ENCODE measurements around the gene EDRF1.
A peak's percentile ranks its signal among the peaks of the same experiment; 100 is the strongest.
"Not testable (repeated sequence)": the region's sequence is repeated elsewhere in the genome, so short reads cannot be mapped to it uniquely, and the experiment has no call there.

Gene EDRF1

DNA sequence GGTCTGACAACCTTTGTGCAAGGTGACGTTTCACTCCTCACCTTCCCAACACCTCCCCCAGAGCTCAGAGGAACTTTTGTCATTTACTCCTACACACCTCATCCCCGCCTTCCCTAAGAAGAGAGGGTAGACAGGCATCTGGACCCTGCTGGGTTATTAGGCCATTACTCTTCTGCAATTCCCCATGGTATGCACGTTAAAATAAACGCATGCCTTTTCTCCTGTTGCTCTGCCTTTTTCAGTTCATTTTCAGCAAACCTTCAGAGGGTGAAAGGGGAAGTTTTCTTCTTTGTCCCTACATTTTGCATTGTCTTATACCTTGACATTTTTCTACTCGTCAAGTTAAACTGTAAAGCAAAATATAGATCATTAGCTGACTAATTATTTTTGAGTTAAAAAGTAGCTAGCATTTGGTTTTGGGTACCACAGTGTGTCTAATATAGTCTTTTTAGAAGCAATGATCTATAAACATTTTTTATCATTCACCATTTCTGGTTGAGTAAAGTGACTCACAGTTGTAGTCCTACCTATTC, 10.5 kb upstream of the EDRF1 start:
- TF ChIP-seq, protein P1, sequence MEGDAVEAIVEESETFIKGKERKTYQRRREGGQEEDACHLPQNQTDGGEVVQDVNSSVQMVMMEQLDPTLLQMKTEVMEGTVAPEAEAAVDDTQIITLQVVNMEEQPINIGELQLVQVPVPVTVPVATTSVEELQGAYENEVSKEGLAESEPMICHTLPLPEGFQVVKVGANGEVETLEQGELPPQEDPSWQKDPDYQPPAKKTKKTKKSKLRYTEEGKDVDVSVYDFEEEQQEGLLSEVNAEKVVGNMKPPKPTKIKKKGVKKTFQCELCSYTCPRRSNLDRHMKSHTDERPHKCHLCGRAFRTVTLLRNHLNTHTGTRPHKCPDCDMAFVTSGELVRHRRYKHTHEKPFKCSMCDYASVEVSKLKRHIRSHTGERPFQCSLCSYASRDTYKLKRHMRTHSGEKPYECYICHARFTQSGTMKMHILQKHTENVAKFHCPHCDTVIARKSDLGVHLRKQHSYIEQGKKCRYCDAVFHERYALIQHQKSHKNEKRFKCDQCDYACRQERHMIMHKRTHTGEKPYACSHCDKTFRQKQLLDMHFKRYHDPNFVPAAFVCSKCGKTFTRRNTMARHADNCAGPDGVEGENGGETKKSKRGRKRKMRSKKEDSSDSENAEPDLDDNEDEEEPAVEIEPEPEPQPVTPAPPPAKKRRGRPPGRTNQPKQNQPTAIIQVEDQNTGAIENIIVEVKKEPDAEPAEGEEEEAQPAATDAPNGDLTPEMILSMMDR (IDR thresholded peaks at IDR 0.05; ENCODE audit: control insufficient read depth, insufficient read depth, low read depth, low read length, missing control alignments): no peak
- no peak overlapping the region for H3K4me3 ChIP-seq (ENCODE audit: control insufficient read depth, low read depth, low read length)
- DNase-seq (ENCODE audit: low read depth): no peak

DNA sequence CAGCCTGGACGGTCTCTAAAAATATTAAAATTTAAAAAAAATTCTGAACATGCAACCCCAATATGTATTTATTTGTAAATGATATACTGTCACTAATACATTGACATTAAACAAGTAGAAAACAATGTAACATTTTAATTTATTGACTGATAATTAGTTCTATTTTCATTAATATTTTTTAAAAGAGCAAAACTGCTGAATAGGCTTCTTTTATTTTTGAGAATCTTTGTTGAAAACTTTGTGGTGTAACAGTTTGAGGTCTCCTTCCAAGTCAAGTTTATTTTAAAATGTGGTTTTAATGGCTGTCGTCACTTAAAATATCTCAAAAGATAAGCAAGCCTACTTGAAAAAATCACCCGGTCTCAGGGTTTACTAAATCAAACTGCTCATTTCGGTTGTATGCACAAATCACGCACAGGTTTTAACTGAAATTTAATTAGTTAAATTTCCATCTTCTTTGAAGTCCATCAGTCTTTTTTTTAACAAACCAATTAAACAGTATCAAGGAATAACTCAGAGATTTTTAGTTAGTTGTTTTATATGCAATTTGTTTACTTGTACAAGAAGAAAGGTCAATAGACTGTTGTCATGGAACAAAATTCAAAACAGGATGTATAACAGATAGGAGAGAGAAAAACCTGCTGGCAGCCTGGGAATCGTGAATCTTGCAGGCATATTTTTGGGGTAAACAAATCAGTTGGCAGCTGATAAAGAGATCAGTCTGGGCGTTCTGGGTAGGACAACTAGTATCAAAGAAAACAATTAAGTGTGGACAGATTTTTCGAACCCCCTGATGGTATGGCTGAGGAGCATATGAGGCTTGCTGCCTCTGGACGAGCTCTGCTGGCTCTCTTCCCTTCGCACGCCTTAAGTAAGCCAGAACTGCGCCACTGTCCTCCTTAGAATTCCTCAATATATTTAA, 9.7 kb upstream of the EDRF1 start:
- no peak overlapping the region for H3K4me3 ChIP-seq (ENCODE audit: control insufficient read depth, low read depth, low read length)
- TF ChIP-seq, protein P1 (IDR thresholded peaks at IDR 0.05; ENCODE audit: control insufficient read depth, insufficient read depth, low read depth, low read length, missing control alignments): no peak
- no peak for DNase-seq (ENCODE audit: low read depth)

DNA sequence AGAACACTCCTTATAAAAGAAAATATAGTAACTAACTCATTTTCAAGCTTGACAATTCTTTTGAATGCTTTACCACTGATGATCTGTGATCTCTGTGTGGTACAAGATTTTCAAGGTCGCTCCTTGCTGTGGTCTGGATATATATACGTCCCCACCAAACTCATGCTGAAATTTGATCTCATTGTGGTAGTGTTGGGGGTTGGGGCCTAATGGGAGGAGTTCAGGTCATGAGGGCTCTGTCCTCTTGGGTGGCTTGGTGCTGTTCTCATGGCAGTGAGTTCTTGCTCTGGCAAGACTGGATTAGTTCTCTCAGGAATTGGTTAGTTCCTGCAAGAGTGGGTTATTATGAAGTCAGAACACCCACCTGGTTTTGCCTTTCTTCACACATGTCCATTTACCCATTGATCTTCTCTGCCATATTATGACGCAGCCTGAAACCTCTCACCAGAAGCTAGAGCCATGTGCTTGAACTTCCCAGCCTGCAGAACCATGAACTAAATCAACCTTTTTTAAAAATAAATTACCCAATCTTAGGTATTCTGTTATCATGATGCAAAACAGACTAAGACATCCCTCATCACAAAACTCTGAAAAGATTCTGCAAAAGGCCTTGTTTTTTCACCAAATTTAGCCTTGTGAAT, 8.3 kb upstream of the EDRF1 start:
- TF ChIP-seq, protein P1 (IDR thresholded peaks at IDR 0.05; ENCODE audit: control insufficient read depth, insufficient read depth, low read depth, low read length, missing control alignments): no peak
- DNase-seq (ENCODE audit: low read depth): no peak
- H3K4me3 ChIP-seq (ENCODE audit: control insufficient read depth, low read depth, low read length): no peak overlapping the region

DNA sequence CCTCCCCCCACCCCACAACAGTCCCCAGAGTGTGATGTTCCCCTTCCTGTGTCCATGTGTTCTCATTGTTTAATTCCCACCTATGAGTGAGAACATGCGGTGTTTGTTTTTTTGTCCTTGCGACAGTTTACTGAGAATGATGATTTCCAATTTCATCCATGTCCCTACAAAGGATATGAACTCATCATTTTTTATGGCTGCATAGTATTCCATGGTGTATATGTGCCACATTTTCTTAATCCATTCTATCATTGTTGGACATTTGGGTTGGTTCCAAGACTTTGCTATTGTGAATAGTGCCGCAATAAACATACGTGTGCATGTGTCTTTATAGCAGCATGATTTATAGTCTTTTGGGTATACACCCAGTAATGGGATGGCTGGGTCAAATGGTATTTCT, 4.8 kb upstream of the EDRF1 start:
- not testable (repeated sequence) for H3K4me3 ChIP-seq (ENCODE audit: control insufficient read depth, low read depth, low read length); DNase-seq (ENCODE audit: low read depth)

DNA sequence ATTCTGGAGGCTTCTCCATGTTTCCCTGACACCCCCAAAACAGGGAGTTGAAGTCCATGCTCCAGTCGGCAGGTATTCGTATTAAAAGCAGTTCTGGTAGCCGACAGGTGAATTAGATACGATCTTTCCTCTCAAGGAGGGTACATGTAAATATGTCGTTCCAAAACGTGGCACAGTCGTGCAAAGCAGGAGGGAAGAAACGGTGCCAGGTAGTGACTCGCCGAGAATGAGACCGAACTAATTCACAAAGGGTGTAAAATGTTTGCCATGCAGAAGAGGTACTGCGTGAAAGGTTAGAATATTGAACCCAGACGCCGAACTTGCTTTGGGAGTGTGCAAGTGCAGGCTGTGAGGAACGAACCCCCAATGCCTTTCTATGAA, 483 bp downstream of the EDRF1 start:
- TF ChIP-seq, protein P1 (IDR thresholded peaks at IDR 0.05; ENCODE audit: control insufficient read depth, insufficient read depth, low read depth, low read length, missing control alignments): no peak
- DNase-seq (ENCODE audit: low read depth): no peak
- H3K4me3 ChIP-seq (ENCODE audit: control insufficient read depth, low read depth, low read length): peak overlapping the region; percentile 97

DNA sequence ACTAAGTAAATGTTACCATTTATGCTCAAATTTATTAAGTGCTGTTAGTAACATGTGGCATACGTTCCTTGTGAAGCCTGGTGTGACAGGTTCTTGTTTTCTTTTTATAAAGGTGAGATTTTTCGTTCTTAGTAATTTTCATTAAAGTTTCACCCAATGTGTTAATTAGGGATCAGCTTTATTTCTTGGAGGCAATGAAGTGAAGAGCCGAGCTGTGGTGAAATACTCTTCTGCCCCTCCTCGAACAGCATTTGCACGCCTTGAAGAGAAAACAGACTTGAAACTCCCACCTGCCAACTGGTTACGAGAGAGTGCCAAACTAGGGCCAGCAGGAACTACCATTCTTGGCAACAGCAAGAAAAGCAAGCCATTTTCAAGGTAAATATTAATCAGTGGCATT, 1.5 kb downstream of the EDRF1 start:
- DNase-seq (ENCODE audit: low read depth): no peak
- TF ChIP-seq, protein P1 (IDR thresholded peaks at IDR 0.05; ENCODE audit: control insufficient read depth, insufficient read depth, low read depth, low read length, missing control alignments): no peak
- H3K4me3 ChIP-seq (ENCODE audit: control insufficient read depth, low read depth, low read length): no peak overlapping the region

DNA sequence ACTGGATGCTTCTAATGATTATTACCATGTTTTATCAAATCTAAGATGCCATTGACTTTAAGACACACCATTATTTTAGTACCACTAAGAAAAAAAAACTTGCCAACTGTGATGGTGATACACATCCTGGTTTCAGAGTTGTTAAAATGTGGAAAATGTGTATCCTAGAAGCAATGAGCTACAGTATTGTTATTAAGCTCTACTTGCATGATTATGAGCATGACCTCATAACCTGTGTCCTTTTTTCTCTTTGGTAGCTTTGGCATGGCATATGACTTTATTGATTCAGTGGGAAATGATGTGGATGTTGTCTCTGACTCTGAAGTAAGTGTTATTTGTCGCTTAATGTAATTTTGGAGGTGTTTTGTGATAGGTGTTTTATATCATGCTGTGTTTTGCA, 3.3 kb downstream of the EDRF1 start:
- TF ChIP-seq, protein P1 (IDR thresholded peaks at IDR 0.05; ENCODE audit: control insufficient read depth, insufficient read depth, low read depth, low read length, missing control alignments): no peak
- DNase-seq (ENCODE audit: low read depth): no peak
- H3K4me3 ChIP-seq (ENCODE audit: control insufficient read depth, low read depth, low read length): no peak overlapping the region

All from AG09309 (cell line).